GM19397 (cell line): Measurements from ENCODE around the gene CDK6.
A peak's percentile ranks its signal among the peaks of the same experiment; 100 is the strongest.

ENCODE experiments used
- ATAC-seq: cut with Tn5 transposase; IDR thresholded peaks from one replicate; pipeline ENCODE4 v1.9.1; 2021; ENCODE audit warnings: mild to moderate bottlenecking, moderate library complexity; ENCODE audit not compliant: unreplicated experiment

The CDK6 gene

DNA sequence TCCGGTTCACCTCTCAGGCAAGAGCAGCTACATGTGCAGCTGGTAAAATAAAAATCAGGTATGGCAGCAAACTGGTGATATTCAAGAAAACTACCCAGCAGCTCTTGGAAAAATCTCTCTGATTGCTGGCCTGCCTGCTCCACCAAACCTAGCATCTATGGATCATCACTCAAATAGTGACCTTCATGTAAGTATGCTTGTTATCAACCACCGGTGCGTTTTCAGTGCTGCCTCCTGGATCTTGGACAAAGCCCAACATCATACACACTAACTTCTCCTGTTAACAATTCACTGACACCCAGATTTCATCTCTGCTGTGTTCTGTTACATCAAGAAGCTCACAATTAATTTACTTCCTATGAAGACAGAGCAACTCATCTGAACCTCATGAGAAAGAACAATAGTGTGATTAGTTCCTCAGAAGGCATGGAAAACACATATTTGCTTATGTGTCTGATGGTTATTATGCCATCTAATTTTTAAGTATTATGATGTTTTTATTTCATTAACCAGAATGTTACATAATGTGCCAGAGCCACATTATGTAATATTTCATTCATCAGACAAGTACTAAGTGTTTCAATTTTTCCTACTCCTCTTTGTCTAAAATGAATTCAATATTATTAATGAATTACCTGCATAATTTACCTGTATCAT, 8.8 kb downstream of the CDK6 start:
- ATAC-seq, result no peak

DNA sequence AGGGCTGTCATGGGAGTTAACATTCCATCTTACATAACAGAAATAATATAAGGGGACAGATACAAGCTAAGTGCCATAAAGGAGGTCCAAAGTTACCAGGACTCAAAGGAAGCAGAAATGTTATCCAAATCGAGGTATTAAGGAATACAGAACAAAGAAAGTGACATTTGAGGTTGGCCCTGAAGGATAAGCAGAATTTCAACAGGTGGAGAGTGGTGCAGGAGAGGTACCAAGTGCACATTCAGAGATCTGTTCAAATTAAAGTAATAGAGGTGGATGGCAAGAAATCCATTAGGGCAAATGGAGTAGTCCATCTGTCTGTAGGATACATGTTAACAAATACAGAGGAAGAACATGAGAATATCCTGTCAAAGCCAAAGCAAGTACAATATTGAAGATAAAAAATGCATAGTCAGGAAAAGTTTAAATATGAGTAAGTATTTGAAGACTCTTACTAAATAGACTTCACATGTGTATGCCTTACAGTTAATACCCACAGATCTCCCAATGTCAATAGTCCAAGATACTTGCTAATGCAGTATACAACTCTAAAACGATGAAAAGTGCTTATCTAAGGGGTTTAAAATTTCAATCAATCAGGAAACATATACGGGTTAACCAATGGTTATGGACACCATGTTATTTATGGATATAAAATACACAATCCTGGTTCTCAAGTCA, 10.0 kb downstream of the CDK6 start:
- no peak for ATAC-seq

DNA sequence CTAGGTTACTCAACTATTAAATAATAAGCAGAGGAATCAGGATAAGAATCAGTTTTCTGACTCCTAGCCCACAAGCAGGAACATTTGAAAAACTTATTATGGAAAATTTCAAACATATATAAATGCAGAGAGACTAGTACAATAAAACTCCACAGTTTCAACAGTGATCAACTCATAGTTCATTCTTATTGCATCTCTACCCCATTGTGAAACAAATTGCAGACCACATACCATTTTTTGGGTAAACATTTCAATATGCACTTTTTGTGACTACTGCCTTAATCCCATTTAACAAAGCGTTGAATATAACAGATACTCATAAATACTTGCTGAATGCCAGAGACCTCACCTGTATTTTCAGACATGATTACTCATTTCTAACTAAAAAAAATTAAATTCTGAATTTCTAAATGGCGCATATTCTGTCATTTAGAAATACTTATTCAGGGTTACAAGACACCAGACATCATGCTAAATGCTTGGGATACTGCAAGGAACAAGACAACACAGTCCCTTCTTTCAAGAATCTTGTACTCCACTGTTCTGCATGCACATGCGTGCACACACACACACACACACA, 11.4 kb downstream of the CDK6 start:
- no peak for ATAC-seq

DNA sequence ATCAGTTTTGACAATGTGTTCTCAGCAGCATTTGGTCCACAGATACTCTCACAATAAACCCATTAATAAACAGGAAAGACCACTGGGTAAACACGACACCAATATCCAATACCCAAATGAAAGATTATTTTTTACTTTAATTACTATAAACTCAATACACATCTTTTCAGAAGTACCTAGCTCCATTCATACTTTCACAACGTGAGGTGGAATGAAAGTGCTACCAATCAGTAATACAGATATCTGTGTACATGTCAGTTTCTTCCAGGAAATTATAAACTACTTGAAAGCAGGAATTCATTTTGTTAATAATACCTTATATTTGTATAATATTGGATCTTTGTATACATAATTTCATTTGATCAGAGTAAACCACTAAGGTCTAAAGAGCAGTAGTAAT, 11.9 kb downstream of the CDK6 start:
- ATAC-seq, result no peak

DNA sequence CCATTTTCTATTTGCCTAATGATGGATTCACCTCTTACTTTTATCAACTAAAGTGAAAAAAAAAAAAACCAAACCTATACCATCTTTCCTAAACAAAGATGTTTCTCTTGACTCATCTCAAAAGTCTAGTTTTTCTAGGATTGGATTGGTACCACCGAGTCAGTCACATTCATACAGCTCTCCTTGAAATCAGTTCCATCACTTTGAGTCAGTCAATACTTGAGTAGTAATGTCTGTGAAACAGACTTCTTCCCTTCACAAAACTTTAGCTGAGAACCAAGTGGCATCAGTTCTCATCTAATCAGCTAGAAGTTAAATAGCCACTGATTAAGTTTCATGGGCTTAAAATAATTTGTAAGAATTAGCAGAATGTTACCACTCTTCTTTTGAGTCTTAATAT, 13.3 kb downstream of the CDK6 start:
- ATAC-seq, result no peak

DNA sequence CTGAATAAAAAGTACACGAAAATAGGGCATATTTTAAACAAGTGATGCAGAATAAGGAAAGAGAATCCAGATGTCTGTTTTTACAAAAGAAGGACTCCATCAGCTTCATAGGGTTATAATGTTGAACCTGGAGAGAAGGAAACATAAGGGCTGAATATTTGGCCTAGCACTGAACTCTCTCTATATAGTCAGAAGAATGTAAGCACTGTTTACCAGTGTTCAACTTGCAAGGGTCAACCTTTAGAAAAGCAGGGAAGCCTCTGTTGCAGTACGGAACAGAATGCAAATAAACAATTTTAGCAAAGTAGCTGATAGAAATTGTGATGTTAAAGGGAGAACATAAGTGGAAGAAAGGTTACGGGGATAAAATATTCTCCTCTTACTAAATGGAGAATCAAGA, 16.2 kb downstream of the CDK6 start:
- no peak for ATAC-seq

DNA sequence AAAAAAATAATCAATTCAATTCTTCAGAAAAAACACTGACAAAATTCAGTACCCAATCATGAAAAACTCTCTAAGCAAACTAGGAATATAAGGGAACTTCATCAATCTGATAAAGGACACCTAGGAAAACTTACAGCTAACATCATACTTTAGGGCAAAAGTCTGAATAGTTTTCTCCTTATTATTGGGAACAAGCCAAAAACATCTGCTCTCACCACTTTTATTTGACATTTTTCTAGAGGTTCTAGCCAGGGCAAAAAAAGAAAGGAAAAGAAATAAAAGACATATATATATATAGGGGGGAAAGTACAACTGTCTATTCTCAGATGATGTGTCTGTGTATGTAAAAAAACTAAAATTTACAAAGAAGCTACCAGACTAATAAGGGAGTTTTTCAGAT, 19.0 kb downstream of the CDK6 start:
- no peak for ATAC-seq

DNA sequence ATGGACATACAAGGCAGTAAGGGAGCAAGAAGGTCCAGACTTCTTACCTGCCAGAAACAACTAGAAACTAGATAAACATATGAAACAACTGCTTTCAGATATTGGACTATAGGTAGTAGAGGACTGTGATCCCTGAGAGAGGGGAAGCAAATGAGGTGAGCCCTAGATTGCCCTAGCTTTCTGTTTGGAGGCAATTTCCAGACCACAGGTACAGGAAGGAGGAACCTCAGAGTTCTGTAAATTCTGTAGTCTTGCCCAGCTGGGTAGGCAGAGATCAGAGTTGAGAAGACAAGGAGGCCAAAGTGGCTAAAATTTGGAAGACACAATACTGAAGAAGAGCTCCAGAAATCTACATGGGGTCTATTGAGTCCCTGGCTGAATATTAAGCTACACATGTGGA, 21.0 kb downstream of the CDK6 start:
- no peak for ATAC-seq

DNA sequence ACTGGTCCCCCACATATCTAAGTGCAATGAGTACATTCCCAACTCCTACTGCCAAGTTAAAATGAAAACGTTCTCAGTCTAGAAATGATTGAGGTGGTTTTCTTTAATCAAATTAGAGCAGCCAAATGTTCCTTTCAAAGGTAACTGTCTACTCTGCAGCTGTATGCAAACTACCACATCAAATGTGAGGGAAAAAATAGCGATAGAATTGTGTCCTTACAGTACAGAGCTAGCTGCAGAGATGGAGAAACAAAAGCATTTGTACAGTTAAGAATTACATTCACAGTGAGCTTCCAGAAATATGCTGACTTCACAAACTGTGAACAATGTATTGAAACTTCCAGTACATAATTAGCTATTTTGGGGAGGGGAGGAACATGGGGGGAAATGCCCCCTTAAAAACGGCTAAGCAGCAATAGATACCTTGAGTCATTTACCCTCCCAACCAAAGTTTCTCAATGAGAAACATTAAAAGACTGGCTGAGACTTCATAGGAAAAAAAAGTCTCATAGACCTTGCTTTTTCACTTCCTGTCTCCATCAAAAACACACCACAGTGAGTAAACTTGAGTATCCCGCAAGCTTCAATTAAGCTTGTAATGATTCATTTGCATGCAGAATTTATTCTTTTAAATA, 22.9 kb downstream of the CDK6 start:
- peak; percentile 62 for ATAC-seq

DNA sequence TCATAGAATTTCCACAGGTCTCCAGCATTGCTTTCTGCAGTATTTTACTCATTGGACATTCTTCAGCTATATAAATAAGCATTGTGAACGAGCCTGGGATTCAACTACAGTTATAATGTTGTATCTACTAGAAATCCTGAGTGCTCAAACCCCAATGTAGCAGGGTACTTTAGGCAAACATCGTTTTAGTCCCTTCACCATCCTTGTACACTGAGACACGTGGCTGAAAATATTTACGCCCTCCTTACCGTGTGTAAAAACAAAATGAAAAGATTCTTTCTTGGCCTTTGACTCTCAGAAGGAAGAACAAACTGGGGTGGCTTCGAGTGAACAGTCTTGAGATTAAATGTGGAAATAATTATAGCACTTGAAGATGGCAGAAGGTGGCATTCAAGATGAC, 25.2 kb downstream of the CDK6 start:
- ATAC-seq, result no peak

DNA sequence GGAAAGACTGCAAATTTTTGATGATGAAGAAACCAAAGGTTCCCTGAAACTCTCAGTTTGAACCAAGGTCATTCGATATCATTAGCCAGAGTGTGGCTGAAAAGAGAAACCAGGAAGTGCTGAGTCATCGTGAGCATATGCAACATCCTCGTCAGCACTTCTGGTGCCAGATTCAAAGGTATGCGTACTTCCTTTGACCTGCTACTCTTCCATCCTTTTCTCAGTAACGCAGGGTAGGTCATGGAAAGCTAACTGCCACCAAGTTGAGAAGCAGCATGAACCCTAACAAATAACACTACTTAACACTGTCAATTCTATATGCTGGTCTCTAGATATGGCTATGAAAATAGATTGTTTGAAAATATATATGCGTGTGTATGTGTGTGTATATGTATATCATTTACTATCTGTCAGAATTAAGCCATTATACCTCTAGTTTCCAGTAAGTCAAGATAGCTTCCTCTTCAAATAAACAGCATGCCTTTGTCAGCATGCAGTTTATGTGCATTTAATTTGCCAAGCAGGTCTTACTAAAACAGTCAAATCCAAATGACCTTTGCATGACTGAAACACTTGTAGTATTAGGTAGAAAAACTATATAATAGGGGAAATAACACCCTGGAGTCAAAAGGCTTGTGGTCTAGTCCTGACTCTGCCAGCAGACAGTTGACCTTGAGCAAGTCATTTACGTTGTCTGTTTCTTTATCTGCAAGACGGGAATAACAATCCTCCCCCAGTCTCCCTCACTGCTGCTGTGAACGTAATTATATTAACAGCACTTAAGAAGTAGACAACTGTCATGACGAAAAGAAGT, 26.4 kb downstream of the CDK6 start:
- peak; percentile 72 for ATAC-seq

DNA sequence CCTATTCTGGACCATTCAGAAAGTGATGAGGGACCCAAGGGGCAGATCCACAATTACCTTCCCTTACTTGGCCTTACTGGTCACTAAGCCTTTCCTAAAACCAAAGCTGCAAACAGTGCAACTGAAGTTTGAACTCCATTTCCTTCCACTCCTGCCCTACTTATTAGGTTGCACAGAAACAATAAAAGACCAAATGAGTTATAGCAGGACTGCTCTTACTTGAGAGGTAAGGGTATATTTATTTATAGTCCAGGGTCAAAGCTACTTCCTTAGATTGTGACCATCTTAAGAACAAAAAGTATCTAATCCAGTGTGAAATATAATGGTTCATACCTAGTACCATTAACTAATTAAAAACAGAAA, 27.0 kb downstream of the CDK6 start:
- ATAC-seq, result peak; percentile 26

DNA sequence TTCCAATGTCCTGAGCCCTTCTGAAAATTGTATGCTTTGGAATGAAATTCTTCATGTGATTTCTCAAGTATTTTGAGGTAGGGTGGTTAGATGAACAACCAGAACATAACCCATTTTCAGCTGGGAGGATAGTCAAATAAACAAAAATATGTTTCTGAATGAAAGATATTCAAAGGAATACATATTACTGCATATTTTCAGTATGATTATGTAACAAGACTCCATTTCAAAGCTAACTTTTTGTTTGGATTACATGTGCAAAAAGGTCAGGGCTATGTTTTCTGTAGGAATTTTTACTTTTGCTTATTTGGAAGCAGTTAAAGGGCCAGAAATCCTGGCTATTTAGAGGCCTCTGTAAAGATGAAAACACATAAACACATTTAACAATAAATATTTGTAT, 27.7 kb downstream of the CDK6 start:
- ATAC-seq, result no peak

DNA sequence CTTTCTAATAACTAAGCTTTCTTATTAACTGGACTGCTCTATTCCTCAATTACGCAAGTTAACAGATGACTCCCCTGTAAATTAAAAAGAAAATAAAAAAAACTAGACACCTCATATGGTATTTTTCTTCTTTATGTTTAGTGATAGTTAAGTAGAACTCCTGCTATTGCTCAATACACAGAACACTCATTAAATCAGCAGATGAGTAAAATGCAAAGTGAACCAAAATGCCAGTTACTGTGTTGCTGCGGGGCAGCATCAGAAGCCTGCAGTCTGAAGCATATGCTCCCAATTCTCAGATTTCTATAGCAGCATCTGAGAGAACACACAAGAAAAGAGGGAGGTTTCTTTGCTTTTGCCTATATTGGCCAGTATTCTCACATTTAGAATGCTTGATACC, 28.4 kb downstream of the CDK6 start:
- ATAC-seq, result no peak

DNA sequence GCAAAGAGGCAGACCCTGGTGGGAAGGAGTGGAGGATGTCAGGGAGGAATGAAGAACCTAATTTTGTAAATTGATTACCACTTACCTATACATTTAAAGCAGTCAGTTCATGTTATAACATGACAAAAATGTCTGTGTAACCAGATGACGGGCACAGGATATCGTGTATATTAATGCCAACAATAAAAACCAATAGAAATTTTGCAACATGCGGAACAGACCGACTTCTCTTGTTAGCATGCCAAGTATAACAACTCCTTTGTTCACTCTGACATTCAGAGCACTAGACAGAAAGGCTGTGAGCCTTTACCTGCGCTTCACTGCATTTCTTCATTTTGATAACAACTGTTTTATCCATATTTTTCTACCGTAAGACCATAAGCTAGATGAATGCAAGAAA, 29.9 kb downstream of the CDK6 start:
- no peak for ATAC-seq

DNA sequence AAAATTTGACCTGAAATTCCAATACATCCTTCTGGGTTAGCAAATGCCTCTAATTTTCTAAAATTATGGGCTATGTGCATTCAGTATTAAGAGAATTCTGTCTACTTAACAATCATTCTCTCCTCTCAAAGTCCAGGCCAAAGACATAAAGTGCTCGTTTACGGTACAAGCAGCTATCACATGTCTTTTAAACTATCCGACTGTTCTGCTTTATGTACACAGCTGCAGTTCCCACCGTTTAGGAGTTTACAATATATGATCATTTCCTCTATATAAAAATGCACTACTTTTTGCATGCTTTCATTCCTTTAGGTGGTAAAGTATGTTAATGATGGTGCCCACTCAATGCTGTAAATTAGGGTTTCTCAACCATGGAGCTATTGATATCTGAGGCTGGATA, 34.0 kb downstream of the CDK6 start:
- no peak for ATAC-seq

DNA sequence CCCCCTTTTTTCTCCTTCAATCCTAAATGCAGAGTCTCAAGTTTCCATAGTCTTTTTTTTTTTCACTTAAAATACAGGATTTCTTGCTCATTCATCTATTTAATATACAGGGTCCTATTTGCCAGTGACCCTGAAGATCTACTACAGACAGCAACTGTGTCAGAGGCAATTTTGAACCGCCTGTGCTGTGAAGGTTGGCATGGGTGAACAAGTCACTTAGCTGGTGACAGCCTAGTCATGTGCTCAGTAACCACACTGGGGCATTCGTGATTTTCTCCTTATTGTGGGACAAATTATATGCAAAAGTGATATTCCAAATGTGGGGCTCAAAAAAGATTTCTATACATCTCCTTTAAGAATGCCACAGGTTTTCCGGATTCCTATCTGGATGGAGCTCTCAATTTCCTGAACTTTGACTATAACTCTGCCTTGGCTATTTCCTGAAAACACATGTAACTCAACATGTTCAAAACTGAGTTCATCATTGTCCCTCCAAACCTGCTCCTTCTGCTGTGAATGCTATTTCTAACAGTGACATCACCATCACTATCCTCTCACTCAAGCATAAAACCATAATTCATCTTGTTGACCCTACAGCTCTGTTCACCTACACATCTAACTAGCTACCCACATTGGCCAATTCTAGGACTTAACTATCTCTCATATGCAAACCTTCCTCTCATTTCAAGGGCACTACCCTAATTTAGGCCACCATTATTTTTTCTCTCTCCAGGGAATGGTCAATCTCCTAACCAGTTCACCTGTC, 36.7 kb downstream of the CDK6 start:
- ATAC-seq, result no peak

DNA sequence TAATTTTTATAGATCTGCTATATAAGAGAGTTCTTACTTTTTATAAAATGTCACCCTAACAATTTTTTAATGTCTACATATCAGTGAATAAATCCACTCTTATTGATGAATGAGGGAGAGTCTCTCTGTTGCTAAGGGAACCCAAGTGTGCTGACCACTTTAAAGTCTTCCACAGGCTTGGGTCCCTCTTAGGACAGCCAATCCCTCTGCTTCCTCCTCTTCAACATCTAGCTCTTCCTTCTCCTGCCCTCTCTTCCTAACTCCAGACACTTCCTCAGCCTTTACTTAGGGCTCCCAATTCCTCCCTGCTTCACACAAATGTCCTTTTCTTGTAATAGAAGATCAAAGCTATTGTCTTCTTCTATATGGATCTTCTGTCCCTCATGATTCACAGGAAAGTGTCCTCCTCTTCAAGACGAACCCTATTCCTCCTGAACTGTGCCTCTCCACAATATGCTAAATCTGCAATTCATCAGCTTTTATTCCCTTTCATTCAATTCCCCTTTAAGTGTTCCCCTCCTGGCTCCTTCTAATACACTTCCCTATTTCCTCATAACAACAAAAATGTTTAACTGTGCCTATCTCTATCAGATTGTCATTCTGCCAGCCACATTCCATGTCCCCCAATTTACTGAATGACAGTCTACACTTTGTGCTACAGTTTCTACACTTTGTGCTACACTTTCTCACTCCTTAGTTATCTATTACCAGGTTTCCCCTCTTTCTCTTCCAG, 37.7 kb downstream of the CDK6 start:
- no peak for ATAC-seq

DNA sequence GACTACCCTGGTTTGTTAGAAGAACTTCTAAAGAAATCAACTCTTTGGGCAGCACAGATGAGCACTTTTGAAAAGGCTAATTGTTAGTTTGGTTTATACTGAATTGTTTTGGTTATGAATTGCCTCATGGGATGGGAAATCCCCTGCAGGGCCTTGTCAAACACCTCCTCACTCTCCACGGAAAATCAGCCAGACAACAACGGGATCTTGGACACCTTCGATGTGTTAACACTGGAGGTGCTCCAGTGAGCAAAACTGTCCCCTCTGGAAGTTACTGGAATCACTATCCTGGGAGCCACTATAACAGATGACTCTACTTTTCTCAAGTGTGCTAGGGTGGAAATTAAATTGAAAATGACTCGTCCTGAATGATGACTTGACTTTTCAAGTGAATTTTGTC, 38.7 kb downstream of the CDK6 start:
- no peak for ATAC-seq

DNA sequence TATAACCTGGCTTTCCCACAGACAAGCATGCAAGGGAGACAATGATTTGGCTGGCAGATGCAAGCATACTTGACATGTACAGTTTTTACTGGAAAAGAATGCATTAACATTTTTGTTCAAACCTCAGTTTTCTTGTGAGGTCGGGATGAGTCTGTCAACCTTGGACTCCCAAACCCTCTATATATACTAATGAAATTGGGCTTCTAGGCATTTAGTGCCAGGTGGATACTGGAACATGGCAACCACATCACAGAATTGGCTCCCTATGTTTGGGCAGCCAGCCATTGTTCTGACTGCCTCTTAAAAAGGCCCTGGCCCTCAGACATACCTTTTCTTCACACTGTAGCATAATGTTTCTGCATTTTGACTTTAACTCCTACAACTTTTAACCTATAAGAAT, 39.1 kb downstream of the CDK6 start:
- ATAC-seq, result no peak
